GM18508 (cell line): ENCODE data around the gene INCENP.
"Not testable (repeated sequence)": the region's sequence is repeated elsewhere in the genome, so short reads cannot be mapped to it uniquely, and the experiment has no call there.

Experiments
- ATAC-seq: cut with Tn5 transposase; IDR thresholded peaks from one replicate; pipeline ENCODE4 v1.9.1; 2021; ENCODE audit warnings: moderate number of reproducible peaks; ENCODE audit not compliant: insufficient read depth, unreplicated experiment

The INCENP gene

GRCh38 chr11:62153617-62154016 lies 29.8 kb downstream of the INCENP start:
- no peak for ATAC-seq

- ATAC-seq: no peak
Observed at GRCh38 chr11:62157603-62158002, 33.8 kb downstream of the INCENP start.

- ATAC-seq: no peak
Observed at GRCh38 chr11:62166371-62166770, 42.6 kb downstream of the INCENP start.

DNA sequence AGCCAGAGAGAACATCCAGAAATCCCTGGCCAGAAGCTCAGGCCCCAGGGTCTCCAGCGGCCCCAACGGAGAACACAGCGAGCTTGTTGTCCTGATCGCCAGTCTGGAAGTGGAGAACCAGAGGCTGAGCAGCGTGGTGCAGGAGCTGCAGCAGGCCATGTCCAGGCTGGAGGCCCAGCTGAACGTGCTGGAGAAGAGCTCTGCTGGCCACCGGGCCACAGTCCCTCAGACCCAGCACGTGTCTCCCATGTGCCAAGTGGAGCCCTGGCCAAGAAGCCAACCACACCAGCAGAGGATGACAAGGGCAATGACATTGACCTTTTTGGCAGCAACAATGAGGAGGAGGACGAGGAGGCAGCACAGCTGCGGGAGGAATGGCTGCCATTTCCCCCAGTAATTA lies 45.6 kb downstream of the INCENP start:
- ATAC-seq: no peak

GRCh38 chr11:62169935-62170334 lies 46.1 kb downstream of the INCENP start:
- ATAC-seq: no peak

DNA sequence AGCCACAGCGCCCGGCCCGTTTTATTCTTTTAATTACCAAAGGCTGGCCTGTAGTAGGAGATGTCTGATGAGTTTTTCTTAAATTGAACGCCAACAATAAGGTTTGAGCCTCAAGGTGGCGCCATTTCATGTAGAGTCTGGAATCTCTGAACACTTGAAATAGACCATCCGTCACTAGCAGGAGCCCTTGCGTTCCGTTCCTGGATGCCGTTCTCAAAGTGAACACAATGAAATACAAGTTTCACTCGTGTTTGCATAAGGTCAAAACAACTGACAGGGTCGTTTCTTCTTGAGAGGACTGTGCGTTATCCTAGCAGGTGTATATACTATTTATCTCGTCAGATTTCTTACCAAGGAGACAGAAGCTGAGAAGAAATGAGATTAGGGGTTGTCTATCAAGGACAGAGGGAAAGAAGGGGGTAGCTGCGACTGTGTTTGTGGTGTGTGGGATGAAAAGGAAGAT lies 47.5 kb downstream of the INCENP start:
- ATAC-seq: no peak

DNA sequence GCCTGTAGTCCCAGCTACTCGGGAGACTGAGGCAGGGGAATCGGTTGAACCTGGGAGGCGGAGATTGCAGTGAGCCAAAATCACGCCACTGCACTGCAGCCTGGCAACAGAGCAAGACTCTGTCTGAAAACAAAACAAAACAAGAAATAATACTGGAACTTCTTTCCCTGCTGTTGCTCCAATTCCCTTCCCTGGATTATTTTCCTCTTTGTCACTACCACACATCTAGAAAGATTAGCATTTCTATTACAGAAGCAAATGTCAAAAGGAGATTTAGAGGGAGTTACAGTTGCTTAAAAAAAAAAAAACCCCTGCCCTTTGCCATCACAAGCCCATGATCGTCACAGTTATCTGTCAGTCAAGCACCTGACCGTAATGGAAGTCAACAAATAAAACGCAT lies 48.5 kb downstream of the INCENP start:
- ATAC-seq: no peak

DNA sequence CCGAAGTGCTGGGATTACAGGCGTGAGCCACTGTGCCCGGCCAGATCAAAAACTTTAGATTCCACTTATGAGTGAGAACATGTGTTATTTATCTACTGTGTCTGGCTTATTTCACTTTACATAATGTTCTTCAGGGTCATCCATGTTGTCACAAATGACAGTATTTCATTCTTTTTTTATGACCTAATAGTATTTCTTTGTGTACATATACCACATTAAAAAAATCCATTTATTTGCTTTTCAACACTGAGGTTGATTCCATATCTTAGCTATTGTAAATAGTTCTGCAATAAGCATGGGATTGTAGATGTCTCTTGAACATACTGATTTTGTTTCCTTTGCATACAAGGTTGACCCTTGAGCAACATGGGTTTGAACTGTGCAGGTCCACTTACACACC lies 53.0 kb downstream of the INCENP start:
- ATAC-seq: no peak

- no peak for ATAC-seq
Observed at GRCh38 chr11:62179995-62180394, 56.2 kb downstream of the INCENP start.

DNA sequence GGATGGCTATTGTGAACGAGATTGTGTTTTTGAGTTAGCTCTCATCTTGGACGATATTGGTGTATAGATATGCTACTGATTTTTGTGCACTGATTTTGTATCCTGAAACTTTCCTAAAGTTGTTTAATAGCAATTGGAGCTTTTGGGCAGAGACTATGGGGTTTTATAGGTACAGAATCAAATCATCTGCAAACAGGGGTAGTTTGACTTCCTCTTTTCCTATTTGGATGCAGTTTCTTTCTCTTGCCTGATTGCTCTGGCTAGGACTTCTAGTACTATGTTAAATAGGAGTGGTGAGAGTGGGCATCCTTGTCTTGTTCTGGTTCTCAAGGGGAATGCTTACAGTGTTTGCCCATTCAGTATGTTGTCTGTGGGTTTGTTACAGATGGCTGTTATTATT lies 57.3 kb downstream of the INCENP start:
- ATAC-seq: no peak

DNA sequence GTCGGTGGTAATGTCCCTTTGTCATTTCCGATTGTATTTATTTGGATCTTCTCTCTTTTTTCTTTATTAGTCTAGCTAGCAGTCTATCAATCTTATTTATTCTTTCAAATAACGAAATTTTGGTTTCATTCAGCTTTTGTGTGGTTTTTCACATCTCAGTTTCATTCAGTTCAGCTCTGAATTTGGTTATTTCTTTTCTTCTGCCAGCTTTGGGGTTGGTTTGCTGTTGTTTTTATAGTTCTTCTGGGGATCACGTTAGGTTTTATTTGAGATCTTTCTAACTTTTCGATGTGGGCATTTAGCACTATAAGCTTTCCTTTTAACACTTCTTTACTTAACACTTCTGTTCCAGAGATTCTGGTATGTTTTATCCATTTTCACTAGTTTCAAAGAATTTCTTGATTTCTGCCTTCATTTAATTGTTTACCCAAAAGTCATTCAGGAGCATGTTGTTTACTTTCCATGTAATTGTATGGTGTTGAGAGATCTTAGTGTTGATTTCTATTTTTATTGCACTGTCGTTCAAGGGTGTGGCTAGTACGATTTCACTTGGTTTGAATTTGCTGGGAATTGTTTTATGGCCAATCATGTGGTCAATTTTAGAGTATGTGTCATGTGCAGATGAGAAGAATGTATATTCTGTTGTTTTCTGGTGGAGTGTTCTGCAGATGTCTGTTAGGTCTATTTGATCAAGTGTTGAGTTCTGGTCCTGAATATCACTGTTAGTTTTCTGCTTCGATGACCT lies 58.5 kb downstream of the INCENP start:
- no peak for ATAC-seq

- ATAC-seq: no peak
Observed at GRCh38 chr11:62186195-62186594, 62.4 kb downstream of the INCENP start.

- no peak for ATAC-seq
Observed at GRCh38 chr11:62190011-62190410, 66.2 kb downstream of the INCENP start, which contains the start of gene SCGB1D1. Gene SCGB1D1 (plus strand): TSS chr11:62190216. CDS start chr11:62190285, 69 bp downstream.

- no peak for ATAC-seq
Observed at GRCh38 chr11:62193952-62194351, 70.1 kb downstream of the INCENP start.

- ATAC-seq: not testable (repeated sequence)
Observed at GRCh38 chr11:62195010-62195409, 71.2 kb downstream of the INCENP start.

DNA sequence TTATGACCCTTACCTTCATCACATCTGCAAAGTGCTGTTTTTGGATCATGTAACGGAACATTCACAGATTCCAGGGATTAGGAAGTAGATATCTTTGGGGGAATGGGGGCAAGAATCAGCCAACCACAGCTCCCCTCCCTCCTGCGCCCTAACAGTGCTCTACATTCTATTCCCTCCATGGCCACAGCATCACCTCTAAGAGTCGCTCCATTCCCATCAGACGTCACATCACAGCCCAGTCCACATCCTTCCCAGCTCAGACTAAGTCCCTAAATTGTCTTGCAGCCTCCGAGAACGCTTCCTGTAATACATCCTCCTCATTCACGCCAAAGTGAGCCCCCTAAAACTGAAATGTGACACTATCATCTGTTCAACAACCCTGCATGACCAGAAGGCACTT lies 72.1 kb downstream of the INCENP start:
- no peak for ATAC-seq

- not testable (repeated sequence) for ATAC-seq
Observed at GRCh38 chr11:62197400-62197799, 73.6 kb downstream of the INCENP start.

DNA sequence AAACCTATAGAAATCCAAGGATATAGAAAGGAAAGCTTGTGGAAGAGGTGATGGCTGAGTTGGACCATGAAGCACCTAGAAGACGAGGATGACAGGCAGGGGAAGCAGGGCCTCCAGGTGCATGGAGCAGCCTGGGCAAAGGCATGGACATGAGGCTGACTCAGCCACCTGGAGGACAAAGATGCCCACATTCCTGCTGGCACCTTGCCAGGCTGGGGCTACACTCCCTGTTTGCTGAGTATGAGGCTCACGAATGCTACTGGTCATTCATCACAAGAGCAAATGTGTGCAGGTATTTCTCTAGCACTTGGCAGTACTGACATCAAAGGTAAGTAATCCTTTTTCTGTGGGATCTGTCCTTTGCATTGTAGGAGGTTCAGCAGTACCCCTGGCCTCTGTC lies 77.6 kb downstream of the INCENP start:
- no peak for ATAC-seq
